ENCODE results near the gene PCCA.
"Not testable (repeated sequence)": the region's sequence is repeated elsewhere in the genome, so short reads cannot be mapped to it uniquely, and the experiment has no call there.

PCCA gene

GRCh38 chr13:100075700-100076587, 12.9 kb upstream of the PCCA start:
- in situ Hi-C loops (cut with HindIII; ENCODE audit: low pct_ligation_motif_present, low sequenced_read_pairs): no loop called here
- no peaks in the 10 kb centered on the region for H3K27me3 ChIP-seq (replicated peaks)
- TF ChIP-seq, protein P1, sequence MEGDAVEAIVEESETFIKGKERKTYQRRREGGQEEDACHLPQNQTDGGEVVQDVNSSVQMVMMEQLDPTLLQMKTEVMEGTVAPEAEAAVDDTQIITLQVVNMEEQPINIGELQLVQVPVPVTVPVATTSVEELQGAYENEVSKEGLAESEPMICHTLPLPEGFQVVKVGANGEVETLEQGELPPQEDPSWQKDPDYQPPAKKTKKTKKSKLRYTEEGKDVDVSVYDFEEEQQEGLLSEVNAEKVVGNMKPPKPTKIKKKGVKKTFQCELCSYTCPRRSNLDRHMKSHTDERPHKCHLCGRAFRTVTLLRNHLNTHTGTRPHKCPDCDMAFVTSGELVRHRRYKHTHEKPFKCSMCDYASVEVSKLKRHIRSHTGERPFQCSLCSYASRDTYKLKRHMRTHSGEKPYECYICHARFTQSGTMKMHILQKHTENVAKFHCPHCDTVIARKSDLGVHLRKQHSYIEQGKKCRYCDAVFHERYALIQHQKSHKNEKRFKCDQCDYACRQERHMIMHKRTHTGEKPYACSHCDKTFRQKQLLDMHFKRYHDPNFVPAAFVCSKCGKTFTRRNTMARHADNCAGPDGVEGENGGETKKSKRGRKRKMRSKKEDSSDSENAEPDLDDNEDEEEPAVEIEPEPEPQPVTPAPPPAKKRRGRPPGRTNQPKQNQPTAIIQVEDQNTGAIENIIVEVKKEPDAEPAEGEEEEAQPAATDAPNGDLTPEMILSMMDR (IDR thresholded peaks at IDR 0.05; ENCODE audit: low read depth, low read length, missing control alignments): no peak
- DNase-seq: no peak
- H3K27ac ChIP-seq: no peak overlapping the region
- no peaks in the 10 kb centered on the region for H3K36me3 ChIP-seq (replicated peaks)
- no peak overlapping the region for H3K4me3 ChIP-seq (ENCODE audit: low read depth, low read length)

GRCh38 chr13:100079003-100079402, 9.9 kb upstream of the PCCA start:
- H3K27ac ChIP-seq; H3K27me3 ChIP-seq (replicated peaks); in situ Hi-C loops (cut with HindIII; ENCODE audit: low pct_ligation_motif_present, low sequenced_read_pairs); H3K36me3 ChIP-seq (replicated peaks); DNase-seq; H3K4me3 ChIP-seq (ENCODE audit: low read depth, low read length): not testable (repeated sequence)

DNA sequence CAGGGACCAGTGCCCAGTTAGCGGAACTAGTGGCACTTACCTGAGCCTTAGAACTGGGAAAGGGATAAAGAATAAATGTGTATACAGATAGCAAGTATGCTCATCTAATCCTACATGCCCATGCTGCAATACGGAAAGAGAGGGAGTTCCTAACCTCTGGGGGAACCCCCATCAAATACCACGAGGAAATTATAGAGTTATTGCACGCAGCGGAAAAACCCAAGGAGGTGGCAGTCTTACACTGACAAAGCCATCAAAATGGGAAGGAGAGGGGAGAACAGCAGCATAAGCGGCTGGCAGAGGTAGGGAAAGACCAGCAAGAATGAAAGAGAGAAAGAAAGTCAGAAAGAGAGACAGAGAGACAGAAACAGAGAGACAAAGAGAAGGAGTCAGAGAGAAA, 5.5 kb upstream of the PCCA start:
- H3K36me3 ChIP-seq (replicated peaks); H3K27me3 ChIP-seq (replicated peaks): not testable (repeated sequence)

GRCh38 chr13:100088273-100088643, 635 bp upstream of the PCCA start:
- Histone ChIP-seq H3K27ac (peak overlapping the region; percentile 61), H3K36me3 (replicated peaks) (peaks cover 4% of the 10 kb centered on the region), H3K4me3 (ENCODE audit: low read depth, low read length) (peak overlapping the region; percentile 91), H3K27me3 (replicated peaks) (no peaks in the 10 kb centered on the region)
- in situ Hi-C loops (cut with HindIII; ENCODE audit: low pct_ligation_motif_present, low sequenced_read_pairs): no loop called here
- TF ChIP-seq, protein P1 (IDR thresholded peaks at IDR 0.05; ENCODE audit: low read depth, low read length, missing control alignments): no peak
- no peak for DNase-seq

More for the DNA sequence above, 5.5 kb upstream of the PCCA start:
- H3K4me3 ChIP-seq (ENCODE audit: low read depth, low read length); DNase-seq; in situ Hi-C loops (cut with HindIII; ENCODE audit: low pct_ligation_motif_present, low sequenced_read_pairs); H3K27ac ChIP-seq: not testable (repeated sequence)

GRCh38 chr13:100089465-100090032, 656 bp downstream of the PCCA start:
- TF ChIP-seq, protein P1 (IDR thresholded peaks at IDR 0.05; ENCODE audit: low read depth, low read length, missing control alignments): no peak
- Histone ChIP-seq H3K27me3 (replicated peaks) (no peaks in the 10 kb centered on the region), H3K36me3 (replicated peaks) (peaks cover 4% of the 10 kb centered on the region), H3K27ac (peak overlapping the region; percentile 61), H3K4me3 (ENCODE audit: low read depth, low read length) (peak overlapping the region; percentile 91)
- peak; percentile 9 for DNase-seq
- in situ Hi-C loops (cut with HindIII; ENCODE audit: low pct_ligation_motif_present, low sequenced_read_pairs): no loop called here

DNA sequence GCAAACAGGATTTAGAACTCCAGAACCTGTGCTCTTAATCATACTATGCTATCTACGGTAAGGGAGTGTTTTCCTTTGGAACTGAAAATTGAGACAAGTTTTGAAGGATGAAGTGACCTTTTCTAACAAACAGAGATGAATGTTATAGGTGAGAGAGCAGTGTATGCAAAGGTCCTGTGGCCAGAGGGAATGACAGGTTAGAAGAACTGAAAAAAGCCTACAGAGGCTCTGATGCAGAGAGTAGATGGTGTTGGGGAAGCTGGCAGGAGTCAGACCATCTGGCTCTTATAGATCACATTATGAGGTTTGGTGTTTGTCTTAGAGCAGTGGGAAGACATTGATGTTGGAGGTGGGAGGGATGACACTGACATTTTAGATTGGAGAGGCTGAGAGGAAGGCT, 2.0 kb downstream of the PCCA start:
- DNase-seq: no peak
- Histone ChIP-seq H3K4me3 (ENCODE audit: low read depth, low read length) (no peak overlapping the region), H3K27ac (no peak overlapping the region), H3K36me3 (replicated peaks) (peaks cover 2% of the 10 kb centered on the region), H3K27me3 (replicated peaks) (no peaks in the 10 kb centered on the region)
- TF ChIP-seq, protein P1 (IDR thresholded peaks at IDR 0.05; ENCODE audit: low read depth, low read length, missing control alignments): no peak
- in situ Hi-C loops (cut with HindIII; ENCODE audit: low pct_ligation_motif_present, low sequenced_read_pairs): no loop called here

Measured in brain microvascular endothelial cell (primary cell).